ENCODE measurements around the gene PGM1.
"Not testable (repeated sequence)": the region's sequence is repeated elsewhere in the genome, so short reads cannot be mapped to it uniquely, and the experiment has no call there.

PGM1 gene

GRCh38 chr1:63593303-63593885 is at the start of gene PGM1:
Gene PGM1, plus strand, starts transcription at chr1:63593411. Its CDS starts 78 bp downstream, at chr1:63593489.
- peak; percentile 92 for DNase-seq (ENCODE audit: low spot score)

GRCh38 chr1:63545780-63546179 is 47.4 kb upstream of the PGM1 start:
- peak; percentile 19 for DNase-seq (ENCODE audit: low spot score)

GRCh38 chr1:63547621-63548294 is 45.5 kb upstream of the PGM1 start:
- DNase-seq (ENCODE audit: low spot score): peak; percentile 26

GRCh38 chr1:63548303-63548702 is 44.9 kb upstream of the PGM1 start:
- no peak for DNase-seq (ENCODE audit: low spot score)

GRCh38 chr1:63548877-63549276 is 44.3 kb upstream of the PGM1 start:
- DNase-seq (ENCODE audit: low spot score): no peak

GRCh38 chr1:63555480-63555879 is 37.7 kb upstream of the PGM1 start:
- DNase-seq (ENCODE audit: low spot score): no peak

GRCh38 chr1:63557365-63557987 is 35.7 kb upstream of the PGM1 start:
- DNase-seq (ENCODE audit: low spot score): peak; percentile 55

- DNase-seq (ENCODE audit: low spot score): no peak
Observed at GRCh38 chr1:63559357-63559756, 33.9 kb upstream of the PGM1 start.

GRCh38 chr1:63563745-63564144 is 29.5 kb upstream of the PGM1 start:
- no peak for DNase-seq (ENCODE audit: low spot score)

GRCh38 chr1:63569068-63569467 is 24.1 kb upstream of the PGM1 start:
- DNase-seq (ENCODE audit: low spot score): no peak

GRCh38 chr1:63569640-63570316 is 23.4 kb upstream of the PGM1 start:
- no peak for DNase-seq (ENCODE audit: low spot score)

GRCh38 chr1:63572686-63573085 is 20.5 kb upstream of the PGM1 start:
- not testable (repeated sequence) for DNase-seq (ENCODE audit: low spot score)

GRCh38 chr1:63574203-63574796 is 18.9 kb upstream of the PGM1 start:
- not testable (repeated sequence) for DNase-seq (ENCODE audit: low spot score)

GRCh38 chr1:63575340-63575826 is 17.8 kb upstream of the PGM1 start:
- DNase-seq (ENCODE audit: low spot score): peak; percentile 32

- DNase-seq (ENCODE audit: low spot score): not testable (repeated sequence)
Observed at GRCh38 chr1:63586326-63586725, 6.9 kb upstream of the PGM1 start.

- no peak for DNase-seq (ENCODE audit: low spot score)
Observed at GRCh38 chr1:63590166-63590560, 3.0 kb upstream of the PGM1 start.

- no peak for DNase-seq (ENCODE audit: low spot score)
Observed at GRCh38 chr1:63592536-63593302, 492 bp upstream of the PGM1 start.

- peak; percentile 59 for DNase-seq (ENCODE audit: low spot score)
Observed at GRCh38 chr1:63593886-63594605, 835 bp downstream of the PGM1 start.

GRCh38 chr1:63595435-63595834 is 2.2 kb downstream of the PGM1 start:
- no peak for DNase-seq (ENCODE audit: low spot score)

- DNase-seq (ENCODE audit: low spot score): no peak
Observed at GRCh38 chr1:63599799-63600198, 6.6 kb downstream of the PGM1 start.

- DNase-seq (ENCODE audit: low spot score): no peak
Observed at GRCh38 chr1:63600248-63600647, 7.0 kb downstream of the PGM1 start.

Data from GM03348 (cell line).